Tibial artery (tissue), 4 donors: ENCODE data around the gene LSAMP.

Experiments
- DNase-seq, 2 donors: peaks; one replicate each; pipeline ENCODE4 v3.0.0-alpha.2; 2019
- H3K27ac ChIP-seq, 2 donors: fragments of 200-600 bp; sonication (generic) in 1 of 2; 1 replicate in 1 of 2; 2 replicates in 1 of 2; pipeline ENCODE4 v1.5.1; 2018 to 2019; ENCODE audit warnings: mild to moderate bottlenecking in 1 of 2
- H3K27me3 ChIP-seq, 2 donors: fragments of 200-600 bp; sonication (generic) in 1 of 2; one replicate each; pipeline versions ENCODE4 v1.5.1 to v1.6.0; 2016 to 2019
- H3K36me3 ChIP-seq, 3 donors: fragments of 200-600 bp; sonication (generic) in 2 of 3; one replicate each; pipeline ENCODE4 v1.5.1; 2016 to 2019; ENCODE audit warnings: mild to moderate bottlenecking in 2 of 3
- H3K4me1 ChIP-seq, 4 donors: fragments of 200-600 bp; sonication (generic) in 2 of 4; 1 replicate in 3 of 4; 2 replicates in 1 of 4; pipeline ENCODE4 v1.5.1; 2016 to 2019
- H3K4me3 ChIP-seq, 2 donors: fragments of 200-600 bp; sonication (generic) in 1 of 2; 1 replicate in 1 of 2; 2 replicates in 1 of 2; pipeline ENCODE4 v1.5.1; 2018 to 2019; ENCODE audit warnings: mild to moderate bottlenecking in 2 of 2
- H3K9me3 ChIP-seq, 3 donors: fragments of 200-600 bp; sonication (generic) in 1 of 3; one replicate each; pipeline ENCODE4 v1.5.1; 2016 to 2019
- intact Hi-C: fragments of 100-400 bp; cut with DNase I; formaldehyde crosslinking; loops from one replicate; pipeline ENCODE4 v1.15.0; 2023; ENCODE audit warnings: low total_unique reads
- TF ChIP-seq, protein P1 (sequence below), 2 experiments: fragments of 200-600 bp in 1 of 2; fragments of 450-650 bp in 1 of 2; IDR thresholded peaks; one replicate each; pipeline ENCODE4 v1.5.1; 2017 to 2019; ENCODE audit warnings: antibody characterized with exemption in 2 of 2, mild to moderate bottlenecking in 1 of 2, moderate library complexity in 1 of 2

The LSAMP gene

DNA sequence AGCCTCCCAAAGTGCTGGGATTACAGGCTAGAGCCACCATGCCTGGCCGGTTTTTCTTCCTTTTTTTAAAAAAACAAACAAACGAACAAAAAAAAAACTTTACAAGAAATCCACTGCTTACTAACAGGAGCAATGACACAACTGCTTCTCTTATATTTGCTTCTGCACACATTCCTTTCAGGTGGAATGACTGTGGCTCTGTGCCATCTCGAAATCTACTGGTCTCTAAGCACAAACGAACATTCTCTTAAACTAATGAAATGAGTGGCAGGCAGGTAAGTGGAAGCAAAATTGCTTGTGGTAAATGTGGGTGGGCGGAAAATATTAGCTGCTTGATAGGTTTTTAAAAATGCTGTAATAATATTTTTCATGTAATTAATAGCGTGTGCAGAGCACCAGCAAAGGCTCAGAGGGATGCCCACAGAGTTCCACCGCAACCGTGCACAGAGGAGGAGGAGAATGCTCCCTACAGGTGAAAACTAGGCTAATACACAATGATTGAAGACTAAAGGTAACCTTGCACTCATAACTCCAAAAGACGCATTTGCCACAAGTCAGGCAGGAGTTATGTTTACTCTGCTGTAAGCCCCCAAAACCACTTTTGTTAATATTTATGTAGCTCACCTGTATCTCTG lies 77.4 kb downstream of the LSAMP start:
- intact Hi-C loops: no loop called here
- Histone ChIP-seq H3K36me3 (no peaks in the 10 kb centered on the region), H3K27ac (no peak overlapping the region), H3K27me3 (no peaks in the 10 kb centered on the region), H3K4me3 (no peak overlapping the region), H3K9me3 (no peaks in the 10 kb centered on the region), H3K4me1 (no peaks in the 10 kb centered on the region)
- no peak for DNase-seq
- TF ChIP-seq, protein P1, sequence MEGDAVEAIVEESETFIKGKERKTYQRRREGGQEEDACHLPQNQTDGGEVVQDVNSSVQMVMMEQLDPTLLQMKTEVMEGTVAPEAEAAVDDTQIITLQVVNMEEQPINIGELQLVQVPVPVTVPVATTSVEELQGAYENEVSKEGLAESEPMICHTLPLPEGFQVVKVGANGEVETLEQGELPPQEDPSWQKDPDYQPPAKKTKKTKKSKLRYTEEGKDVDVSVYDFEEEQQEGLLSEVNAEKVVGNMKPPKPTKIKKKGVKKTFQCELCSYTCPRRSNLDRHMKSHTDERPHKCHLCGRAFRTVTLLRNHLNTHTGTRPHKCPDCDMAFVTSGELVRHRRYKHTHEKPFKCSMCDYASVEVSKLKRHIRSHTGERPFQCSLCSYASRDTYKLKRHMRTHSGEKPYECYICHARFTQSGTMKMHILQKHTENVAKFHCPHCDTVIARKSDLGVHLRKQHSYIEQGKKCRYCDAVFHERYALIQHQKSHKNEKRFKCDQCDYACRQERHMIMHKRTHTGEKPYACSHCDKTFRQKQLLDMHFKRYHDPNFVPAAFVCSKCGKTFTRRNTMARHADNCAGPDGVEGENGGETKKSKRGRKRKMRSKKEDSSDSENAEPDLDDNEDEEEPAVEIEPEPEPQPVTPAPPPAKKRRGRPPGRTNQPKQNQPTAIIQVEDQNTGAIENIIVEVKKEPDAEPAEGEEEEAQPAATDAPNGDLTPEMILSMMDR (IDR thresholded peaks at IDR 0.05): no peak

DNA sequence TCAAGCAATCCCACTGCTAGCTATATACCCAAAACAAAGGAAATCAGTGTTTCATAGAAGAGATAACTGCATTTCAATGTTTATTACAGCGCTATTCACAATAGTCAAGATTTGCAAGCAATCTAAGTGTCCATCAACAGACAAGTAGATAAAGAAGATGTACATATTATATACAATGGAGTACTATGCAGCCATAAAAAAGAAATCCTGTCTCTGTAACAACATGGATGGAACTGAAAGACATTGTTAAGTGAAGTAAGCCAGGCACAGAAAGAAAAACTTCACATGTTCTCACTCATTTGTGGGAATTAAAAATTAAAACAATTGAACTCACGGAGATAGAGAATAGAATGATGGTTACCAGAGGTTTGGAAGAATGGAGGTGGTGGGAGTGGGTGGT lies 89.2 kb downstream of the LSAMP start:
- Histone ChIP-seq H3K27ac (no peak overlapping the region), H3K36me3 (no peaks in the 10 kb centered on the region), H3K9me3 (no peaks in the 10 kb centered on the region), H3K4me1 (no peaks in the 10 kb centered on the region), H3K4me3 (no peak overlapping the region), H3K27me3 (no peaks in the 10 kb centered on the region)
- TF ChIP-seq, protein P1 (IDR thresholded peaks at IDR 0.05): no peak
- intact Hi-C loops: no loop called here
- DNase-seq: no peak

DNA sequence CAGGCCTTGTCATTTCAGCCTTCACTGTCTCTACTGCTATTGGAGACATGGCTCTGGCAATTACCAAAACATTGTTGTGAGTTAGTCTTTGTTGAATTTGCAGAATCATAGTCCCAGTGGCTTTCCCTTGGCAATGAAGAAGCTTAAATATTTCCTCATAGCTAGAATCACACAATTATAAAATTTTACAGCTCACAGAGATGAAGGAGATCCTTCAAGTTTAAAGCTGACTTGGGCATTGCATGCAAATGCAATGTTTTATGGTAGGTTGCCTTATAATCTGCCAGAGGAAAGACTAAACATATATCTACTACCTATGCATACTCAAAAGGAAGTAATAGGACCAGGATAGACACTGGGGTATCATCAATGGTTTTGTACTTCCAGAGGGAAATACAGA lies 90.9 kb downstream of the LSAMP start:
- TF ChIP-seq, protein P1 (IDR thresholded peaks at IDR 0.05): no peak
- no peaks in the 10 kb centered on the region for H3K27me3 ChIP-seq
- no peaks in the 10 kb centered on the region for H3K9me3 ChIP-seq
- no peak for DNase-seq
- intact Hi-C loops: no loop called here
- H3K4me1 ChIP-seq: no peaks in the 10 kb centered on the region
- H3K4me3 ChIP-seq: no peak overlapping the region
- no peaks in the 10 kb centered on the region for H3K36me3 ChIP-seq
- H3K27ac ChIP-seq: no peak overlapping the region

GRCh38 chr3:116350119-116350733 lies 95.1 kb downstream of the LSAMP start:
- Histone ChIP-seq H3K27ac (no peak overlapping the region), H3K4me1 (no peaks in the 10 kb centered on the region), H3K9me3 (no peaks in the 10 kb centered on the region), H3K27me3 (no peaks in the 10 kb centered on the region), H3K36me3 (no peaks in the 10 kb centered on the region), H3K4me3 (no peak overlapping the region)
- no peak for DNase-seq
- intact Hi-C loops: no loop called here
- TF ChIP-seq, protein P1 (IDR thresholded peaks at IDR 0.05): no peak

- TF ChIP-seq, protein P1 (IDR thresholded peaks at IDR 0.05): no peak
- intact Hi-C loops: no loop called here
These were observed 97.1 kb downstream of the LSAMP start for GRCh38 chr3:116348216-116348615.

More at GRCh38 chr3:116348216-116348615, 97.1 kb downstream of the LSAMP start:
- H3K4me1 ChIP-seq: no peaks in the 10 kb centered on the region
- H3K4me3 ChIP-seq: no peak overlapping the region
- no peaks in the 10 kb centered on the region for H3K27me3 ChIP-seq
- H3K27ac ChIP-seq: no peak overlapping the region
- no peaks in the 10 kb centered on the region for H3K9me3 ChIP-seq
- H3K36me3 ChIP-seq: no peaks in the 10 kb centered on the region
- no peak for DNase-seq
